Skeletal muscle satellite cell (primary cell): ENCODE measurements around the gene TMEM233.
"Not testable (repeated sequence)": the region's sequence is repeated elsewhere in the genome, so short reads cannot be mapped to it uniquely, and the experiment has no call there.

ENCODE experiments used
- H3K27me3 ChIP-seq: 2 replicates; pipeline ENCODE4 v1.7.0; 2013; ENCODE audit warnings: low read length; ENCODE audit not compliant: control insufficient read depth, insufficient read depth
- H3K36me3 ChIP-seq: 2 replicates; pipeline ENCODE4 v1.7.0; 2013; ENCODE audit warnings: mild to moderate bottlenecking, control low read depth, low read length; ENCODE audit not compliant: insufficient read depth
- H3K4me1 ChIP-seq: 2 replicates; pipeline ENCODE4 v1.7.0; 2013; ENCODE audit warnings: low read length; ENCODE audit not compliant: control insufficient read depth, insufficient read depth
- H3K4me2 ChIP-seq: 2 replicates; pipeline ENCODE4 v1.7.0; 2013; ENCODE audit warnings: mild to moderate bottlenecking, low read length
- H3K4me3 ChIP-seq: 2 replicates; pipeline ENCODE4 v1.7.0; 2013; ENCODE audit warnings: low read length
- H3K9ac ChIP-seq: 2 replicates; pipeline ENCODE4 v1.7.0; 2013; ENCODE audit warnings: mild to moderate bottlenecking, low read depth, low read length, moderate library complexity
- H3K9me3 ChIP-seq: replicated peaks from 2 replicates; pipeline ENCODE4 v1.7.0; 2013; ENCODE audit warnings: mild to moderate bottlenecking, control low read depth, low read length

Gene TMEM233

DNA sequence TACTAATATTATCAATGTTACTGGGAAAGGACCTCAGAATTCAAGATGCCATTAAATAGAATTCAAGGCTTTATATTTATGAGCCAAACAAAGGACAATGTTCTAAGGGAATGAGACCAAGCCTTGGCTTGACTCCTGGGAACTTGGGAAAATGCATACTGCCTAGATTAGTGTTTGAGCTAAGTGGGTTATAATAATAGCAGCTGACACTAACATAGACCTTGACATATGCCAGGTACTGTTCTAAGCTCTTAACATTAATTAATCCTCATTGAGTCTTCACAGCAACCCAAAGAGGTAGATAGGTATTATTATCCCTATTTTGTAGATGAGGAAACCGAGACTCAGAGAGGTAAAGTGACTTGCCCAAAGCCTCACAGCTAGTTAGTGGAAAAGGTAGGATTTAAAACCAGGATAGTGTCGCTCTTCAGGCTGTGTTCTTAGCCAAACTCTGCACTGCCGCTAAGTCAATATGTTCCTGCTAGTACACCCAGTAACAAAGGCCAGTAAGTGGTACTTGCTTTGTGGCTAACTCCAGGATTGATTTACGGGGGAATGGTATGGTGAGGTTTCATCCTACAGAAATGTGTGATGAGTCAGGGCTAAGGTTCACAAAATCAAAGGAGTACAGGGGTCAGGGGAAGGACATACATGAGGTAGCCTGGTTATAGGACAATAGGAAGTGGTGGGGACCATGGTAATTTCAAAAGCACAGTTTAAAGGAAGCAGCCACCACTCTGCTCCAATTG lies 38.5 kb downstream of the TMEM233 start:
- no peak overlapping the region for H3K4me2 ChIP-seq
- H3K36me3 ChIP-seq = peaks cover 59% of the 10 kb centered on the region
- no peak overlapping the region for H3K9ac ChIP-seq

DNA sequence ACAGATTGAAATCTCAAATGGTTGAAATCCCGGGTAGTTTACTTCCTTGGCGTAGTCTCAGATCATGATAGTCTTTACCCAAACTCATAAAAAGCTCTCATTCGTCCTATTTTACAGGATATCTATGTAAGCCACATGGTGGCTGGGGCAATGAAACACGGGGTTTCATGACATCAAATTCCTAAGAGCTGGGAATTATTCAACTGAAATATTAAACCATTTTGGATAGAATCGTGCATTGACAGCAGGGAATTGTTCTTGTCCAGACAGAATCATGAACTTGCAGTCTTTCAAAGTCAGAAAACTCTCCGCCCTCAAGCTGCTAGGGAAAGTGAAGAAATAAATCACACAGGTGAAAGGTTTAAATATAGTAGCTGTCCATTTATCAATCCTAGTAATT lies 41.2 kb downstream of the TMEM233 start:
- Histone ChIP-seq H3K4me2 (no peak overlapping the region), H3K9ac (no peak overlapping the region), H3K36me3 (peaks cover 63% of the 10 kb centered on the region), H3K4me1 (peaks cover 11% of the 10 kb centered on the region), H3K9me3 (no peaks in the 10 kb centered on the region), H3K27me3 (no peaks in the 10 kb centered on the region), H3K4me3 (no peak overlapping the region)

More for the DNA sequence above, 38.5 kb downstream of the TMEM233 start:
- H3K9me3 ChIP-seq = no peaks in the 10 kb centered on the region
- peaks cover 15% of the 10 kb centered on the region for H3K4me1 ChIP-seq
- H3K27me3 ChIP-seq = no peaks in the 10 kb centered on the region
- H3K4me3 ChIP-seq = no peak overlapping the region

DNA sequence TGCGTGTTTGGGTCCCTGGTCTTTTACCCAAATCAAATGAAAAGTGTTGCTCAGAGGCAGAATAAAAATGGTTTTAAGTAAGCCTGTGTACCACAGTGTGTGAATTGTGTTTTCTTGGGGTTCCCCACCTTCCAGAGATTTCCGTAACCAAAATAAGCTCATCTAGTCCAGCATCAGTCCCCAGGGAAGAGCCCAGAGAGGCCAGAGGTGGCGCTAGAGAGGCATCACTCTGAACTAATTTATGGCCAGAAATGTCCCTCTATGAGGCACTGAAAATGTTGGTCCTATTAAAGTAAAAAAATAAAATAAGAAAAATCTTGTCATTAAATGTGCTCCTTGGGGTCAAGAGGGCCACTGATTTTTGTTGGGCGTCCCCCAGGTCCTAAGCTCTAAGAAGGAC lies 49.4 kb downstream of the TMEM233 start:
- Histone ChIP-seq H3K4me2 (no peak overlapping the region), H3K9me3 (no peaks in the 10 kb centered on the region), H3K9ac (no peak overlapping the region), H3K27me3 (no peaks in the 10 kb centered on the region), H3K4me1 (no peaks in the 10 kb centered on the region), H3K36me3 (peaks cover 24% of the 10 kb centered on the region), H3K4me3 (no peak overlapping the region)

DNA sequence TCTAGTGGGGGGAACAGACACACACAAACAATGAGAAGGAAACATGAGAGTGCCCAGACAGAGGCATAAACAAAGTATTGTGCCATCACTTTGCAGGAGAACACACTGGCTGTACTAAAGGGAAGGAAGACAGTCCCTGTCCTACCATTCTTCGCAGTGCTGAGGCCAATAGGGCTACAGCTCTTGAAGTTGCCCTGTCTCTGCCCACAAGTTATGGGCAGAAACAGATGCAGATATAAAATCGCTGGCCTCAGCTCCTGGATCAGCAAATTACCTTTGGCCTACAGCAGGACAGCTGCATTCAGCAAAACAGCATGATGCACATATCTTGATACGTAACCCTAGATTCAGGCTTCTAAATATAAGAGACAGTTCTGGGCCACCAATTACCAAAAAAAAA lies 51.4 kb downstream of the TMEM233 start:
- Histone ChIP-seq H3K4me1 (no peaks in the 10 kb centered on the region), H3K36me3 (peaks cover 19% of the 10 kb centered on the region), H3K9ac (no peak overlapping the region), H3K9me3 (no peaks in the 10 kb centered on the region), H3K4me3 (no peak overlapping the region), H3K27me3 (no peaks in the 10 kb centered on the region), H3K4me2 (no peak overlapping the region)

DNA sequence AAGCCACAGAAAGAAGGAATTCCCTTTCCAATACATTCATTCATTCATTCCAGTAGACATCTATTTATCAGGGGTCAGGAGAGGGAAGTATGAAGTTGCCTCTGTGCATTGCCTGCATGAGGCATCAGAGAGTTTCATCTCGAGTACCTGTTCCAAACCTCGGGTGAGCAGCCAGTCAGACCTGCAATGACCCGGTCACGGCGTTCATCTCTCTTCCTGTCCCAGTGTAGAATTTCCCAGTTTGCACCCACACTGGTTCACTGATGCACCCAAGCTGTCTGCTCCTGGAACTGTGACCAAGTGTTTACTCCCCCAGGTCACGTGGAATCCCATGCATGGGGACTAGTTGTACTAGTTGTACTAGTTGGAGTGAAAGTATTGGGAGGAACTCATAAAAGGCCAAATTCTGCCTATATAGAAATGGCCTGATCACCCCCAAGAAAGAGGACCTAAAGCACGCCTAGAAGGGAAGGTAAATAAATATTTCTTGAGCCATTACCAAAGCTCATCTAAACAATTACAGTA lies 52.0 kb downstream of the TMEM233 start:
- no peak overlapping the region for H3K4me3 ChIP-seq
- H3K4me2 ChIP-seq = no peak overlapping the region
- H3K9ac ChIP-seq = no peak overlapping the region
- H3K27me3 ChIP-seq = no peaks in the 10 kb centered on the region
- no peaks in the 10 kb centered on the region for H3K9me3 ChIP-seq
- H3K4me1 ChIP-seq = no peaks in the 10 kb centered on the region
- peaks cover 15% of the 10 kb centered on the region for H3K36me3 ChIP-seq

DNA sequence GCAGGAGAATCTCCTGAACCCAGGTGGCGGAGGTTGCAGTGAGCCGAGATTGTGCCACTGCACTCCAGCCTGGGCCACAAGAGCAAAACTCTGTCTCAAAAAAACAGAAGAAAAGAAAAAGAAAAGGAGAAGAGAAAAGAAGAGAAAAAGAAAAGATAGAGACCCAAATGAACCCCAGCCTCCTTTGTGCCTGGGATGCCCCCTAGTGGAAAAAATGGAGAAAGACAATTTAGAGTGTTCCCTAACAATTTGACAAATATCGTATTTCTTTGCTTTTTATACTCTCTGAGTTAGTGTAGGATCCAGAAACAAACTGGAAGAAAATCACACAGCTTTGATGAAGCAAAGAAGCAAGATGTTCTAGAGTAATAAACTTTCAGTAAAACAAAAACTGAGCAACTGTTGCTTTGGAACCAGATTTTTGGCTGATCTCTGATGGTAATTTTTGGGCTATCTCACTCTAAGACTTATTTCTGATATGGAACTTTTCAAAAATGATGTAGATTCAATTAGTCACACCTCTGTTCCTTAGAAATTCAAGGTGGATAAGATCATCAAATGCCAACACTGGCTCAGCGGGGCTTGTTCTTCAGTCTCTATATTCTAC lies 55.7 kb downstream of the TMEM233 start:
- Histone ChIP-seq H3K27me3 (no peaks in the 10 kb centered on the region), H3K4me3 (no peak overlapping the region), H3K36me3 (no peaks in the 10 kb centered on the region), H3K9ac (no peak overlapping the region), H3K4me1 (no peaks in the 10 kb centered on the region), H3K9me3 (no peaks in the 10 kb centered on the region), H3K4me2 (no peak overlapping the region)

DNA sequence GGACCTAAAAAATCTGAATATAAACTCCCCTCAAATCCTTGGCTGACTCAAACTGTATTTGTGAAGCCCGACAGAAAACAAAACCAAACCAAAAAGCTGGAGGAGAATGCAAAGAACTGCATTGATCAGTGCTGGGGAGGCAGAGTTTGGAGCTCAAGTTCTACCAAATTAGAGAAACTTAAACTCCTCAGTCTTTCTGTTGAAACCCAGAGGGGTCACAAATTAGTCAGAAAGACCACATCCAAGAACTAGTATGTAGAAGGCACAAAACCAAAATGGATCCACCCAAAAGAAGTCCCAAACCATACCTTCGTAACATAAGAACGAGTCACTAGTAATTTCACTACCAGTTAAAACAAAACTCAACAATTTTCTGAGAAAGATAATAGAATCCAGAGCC lies 59.1 kb downstream of the TMEM233 start:
- Histone ChIP-seq H3K4me2 (no peak overlapping the region), H3K27me3 (no peaks in the 10 kb centered on the region), H3K4me1 (no peaks in the 10 kb centered on the region), H3K36me3 (no peaks in the 10 kb centered on the region), H3K4me3 (no peak overlapping the region), H3K9me3 (no peaks in the 10 kb centered on the region), H3K9ac (no peak overlapping the region)

DNA sequence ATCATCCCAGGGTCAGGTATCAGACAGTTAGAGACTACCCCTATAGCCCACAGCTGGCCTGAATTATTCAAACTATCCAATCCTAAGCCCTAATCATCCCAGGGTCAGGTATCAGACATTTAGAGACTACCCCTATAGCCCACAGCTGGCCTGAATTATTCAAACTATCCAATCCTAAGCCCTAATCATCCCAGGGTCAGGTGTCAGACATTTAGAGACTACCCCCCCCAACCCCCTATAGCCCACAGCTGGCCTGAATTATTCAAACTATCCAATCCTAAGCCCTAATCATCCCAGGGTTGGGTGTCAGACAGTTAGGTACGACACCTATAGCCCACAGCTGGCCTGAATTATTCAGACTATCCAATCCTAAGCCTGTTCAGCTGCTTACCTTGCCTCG lies 63.4 kb downstream of the TMEM233 start:
- H3K9ac ChIP-seq, H3K9me3 ChIP-seq, H3K4me2 ChIP-seq, H3K36me3 ChIP-seq, H3K4me3 ChIP-seq, H3K4me1 ChIP-seq, H3K27me3 ChIP-seq: not testable (repeated sequence)

DNA sequence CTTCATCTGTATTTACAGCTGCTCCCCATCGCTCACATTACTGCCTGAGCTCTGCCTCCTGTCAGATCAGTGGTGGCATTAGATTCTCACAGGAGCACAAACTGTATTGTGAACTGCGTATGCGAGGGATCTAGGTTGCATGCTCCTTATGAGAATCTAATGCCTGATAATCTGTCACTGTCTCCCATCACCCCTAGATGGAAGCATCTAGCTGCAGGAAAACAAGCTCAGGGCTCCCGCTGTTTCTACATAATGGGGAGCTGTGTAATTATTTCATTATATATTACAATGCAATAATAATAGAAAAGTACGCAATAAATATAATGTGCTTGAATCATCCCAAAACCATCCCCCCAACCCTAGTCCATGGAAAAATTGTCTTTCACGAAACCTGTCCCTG lies 64.6 kb downstream of the TMEM233 start:
- H3K4me2 ChIP-seq, H3K4me3 ChIP-seq, H3K27me3 ChIP-seq, H3K9ac ChIP-seq, H3K4me1 ChIP-seq, H3K36me3 ChIP-seq, H3K9me3 ChIP-seq: not testable (repeated sequence)

DNA sequence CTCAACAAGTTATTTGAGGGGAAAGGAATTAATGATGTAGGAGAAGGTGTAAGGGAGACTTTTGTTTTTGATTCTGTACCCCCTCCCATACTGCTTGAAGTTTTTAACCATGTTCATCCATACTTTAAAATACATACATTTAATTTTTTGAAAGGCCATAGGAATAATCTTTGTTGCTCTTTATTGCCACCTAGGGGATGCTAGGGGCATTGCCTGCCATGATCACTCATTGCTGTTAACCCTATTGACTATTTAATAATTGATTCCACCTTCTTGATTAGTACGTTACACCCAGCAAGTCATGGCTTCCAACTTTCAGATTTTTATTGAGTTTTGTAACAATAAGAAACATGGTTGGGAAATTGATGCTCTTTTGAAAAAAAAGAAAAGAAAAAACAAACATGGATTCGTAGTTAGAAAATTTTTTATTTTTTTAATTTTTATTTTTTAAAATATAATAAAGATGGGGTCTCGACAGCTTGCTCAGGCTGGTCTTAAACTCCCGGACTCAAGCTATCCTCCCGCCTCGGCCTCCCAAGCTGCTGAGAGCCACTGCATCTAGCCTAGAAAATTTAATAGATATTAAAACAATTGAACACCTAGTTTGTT lies 65.8 kb downstream of the TMEM233 start:
- Histone ChIP-seq H3K9me3 (no peaks in the 10 kb centered on the region), H3K4me3 (no peak overlapping the region), H3K4me2 (no peak overlapping the region), H3K36me3 (no peaks in the 10 kb centered on the region), H3K27me3 (no peaks in the 10 kb centered on the region), H3K4me1 (no peaks in the 10 kb centered on the region), H3K9ac (no peak overlapping the region)

DNA sequence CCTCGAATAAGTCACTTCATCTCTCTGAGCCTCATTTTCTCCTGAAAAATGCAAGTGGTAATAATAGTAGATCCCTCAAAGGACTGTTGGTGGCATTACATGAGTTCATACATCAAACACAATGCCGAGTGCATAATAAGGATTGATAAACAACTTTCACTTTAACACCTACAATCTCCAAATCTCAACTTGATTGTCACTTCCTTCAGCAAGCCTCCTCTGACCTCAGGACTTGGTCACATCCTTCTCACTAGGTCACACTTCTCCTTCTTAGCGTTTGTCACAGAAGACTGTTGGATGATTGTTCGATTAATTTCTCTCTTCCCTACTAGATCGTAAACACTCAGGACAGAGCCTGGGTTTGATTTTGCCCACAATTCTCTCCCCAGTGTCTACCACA lies 66.5 kb downstream of the TMEM233 start:
- H3K9me3 ChIP-seq = no peaks in the 10 kb centered on the region
- H3K4me2 ChIP-seq = no peak overlapping the region
- no peaks in the 10 kb centered on the region for H3K4me1 ChIP-seq
- no peaks in the 10 kb centered on the region for H3K27me3 ChIP-seq
- H3K9ac ChIP-seq = no peak overlapping the region
- no peaks in the 10 kb centered on the region for H3K36me3 ChIP-seq
- no peak overlapping the region for H3K4me3 ChIP-seq
